ENCODE data around the gene VWA5B1. TPM values are rescaled to one million over a fixed set of nuclear protein-coding genes. Genes with fewer than 3 reads are reported as not detected.

The VWA5B1 gene
- total RNA-seq, 1 donor: under 0.01 TPM

GRCh38 chr1:20321573-20321972 lies 30.9 kb downstream of the VWA5B1 start:
- DNase-seq (ENCODE audit: low read depth in 2 of 3, low spot score in 2 of 3): no peak

- no peak for DNase-seq (ENCODE audit: low read depth in 2 of 3, low spot score in 2 of 3)
Observed at GRCh38 chr1:20322081-20322824, 31.6 kb downstream of the VWA5B1 start.

GRCh38 chr1:20322825-20323612 lies 32.3 kb downstream of the VWA5B1 start:
- DNase-seq (ENCODE audit: low read depth in 2 of 3, low spot score in 2 of 3): no peak

GRCh38 chr1:20323613-20323920 lies 32.9 kb downstream of the VWA5B1 start:
- no peak for DNase-seq (ENCODE audit: low read depth in 2 of 3, low spot score in 2 of 3)

- DNase-seq (ENCODE audit: low read depth in 2 of 3, low spot score in 2 of 3): no peak
Observed at GRCh38 chr1:20324704-20325406, 34.2 kb downstream of the VWA5B1 start.

GRCh38 chr1:20325407-20325843 lies 34.8 kb downstream of the VWA5B1 start:
- DNase-seq (ENCODE audit: low read depth in 2 of 3, low spot score in 2 of 3): no peak

GRCh38 chr1:20325844-20326420 lies 35.3 kb downstream of the VWA5B1 start:
- DNase-seq (ENCODE audit: low read depth in 2 of 3, low spot score in 2 of 3): no peak

GRCh38 chr1:20327467-20327866 lies 36.8 kb downstream of the VWA5B1 start:
- no peak for DNase-seq (ENCODE audit: low read depth in 2 of 3, low spot score in 2 of 3)

GRCh38 chr1:20328201-20328600 lies 37.5 kb downstream of the VWA5B1 start:
- DNase-seq (ENCODE audit: low read depth in 2 of 3, low spot score in 2 of 3): no peak

- DNase-seq (ENCODE audit: low read depth in 2 of 3, low spot score in 2 of 3): no peak
Observed at GRCh38 chr1:20329793-20330542, 39.3 kb downstream of the VWA5B1 start.

GRCh38 chr1:20334103-20334502 lies 43.4 kb downstream of the VWA5B1 start:
- DNase-seq (ENCODE audit: low read depth in 2 of 3, low spot score in 2 of 3): no peak

- DNase-seq (ENCODE audit: low read depth in 2 of 3, low spot score in 2 of 3): no peak
Observed at GRCh38 chr1:20336105-20336605, 45.5 kb downstream of the VWA5B1 start.

GRCh38 chr1:20337581-20337980 lies 46.9 kb downstream of the VWA5B1 start:
- no peak for DNase-seq (ENCODE audit: low read depth in 2 of 3, low spot score in 2 of 3)

- no peak for DNase-seq (ENCODE audit: low read depth in 2 of 3, low spot score in 2 of 3)
Observed at GRCh38 chr1:20339811-20340457, 49.3 kb downstream of the VWA5B1 start.

GRCh38 chr1:20342294-20343148 lies 51.8 kb downstream of the VWA5B1 start:
- DNase-seq (ENCODE audit: low read depth in 2 of 3, low spot score in 2 of 3): no peak

- peak in 1 of 3 donors; percentile 9 for DNase-seq (ENCODE audit: low read depth in 2 of 3, low spot score in 2 of 3)
Observed at GRCh38 chr1:20343149-20343937, 52.7 kb downstream of the VWA5B1 start.

GRCh38 chr1:20343938-20344302 lies 53.2 kb downstream of the VWA5B1 start:
- no peak for DNase-seq (ENCODE audit: low read depth in 2 of 3, low spot score in 2 of 3)

GRCh38 chr1:20344738-20345137 lies 54.1 kb downstream of the VWA5B1 start:
- DNase-seq (ENCODE audit: low read depth in 2 of 3, low spot score in 2 of 3): no peak
